DMS 273 (cell line): Measurements from ENCODE around the gene PAX3.

ENCODE experiments used
- DNase-seq: peaks from one replicate; lab custom pipeline; 2025; ENCODE audit not compliant: unreplicated experiment; lab: John Stamatoyannopoulos, UW

Gene PAX3

GRCh38 chr2:222310747-222311318 is 12.0 kb upstream of the PAX3 start:
- no peak for DNase-seq

DNA sequence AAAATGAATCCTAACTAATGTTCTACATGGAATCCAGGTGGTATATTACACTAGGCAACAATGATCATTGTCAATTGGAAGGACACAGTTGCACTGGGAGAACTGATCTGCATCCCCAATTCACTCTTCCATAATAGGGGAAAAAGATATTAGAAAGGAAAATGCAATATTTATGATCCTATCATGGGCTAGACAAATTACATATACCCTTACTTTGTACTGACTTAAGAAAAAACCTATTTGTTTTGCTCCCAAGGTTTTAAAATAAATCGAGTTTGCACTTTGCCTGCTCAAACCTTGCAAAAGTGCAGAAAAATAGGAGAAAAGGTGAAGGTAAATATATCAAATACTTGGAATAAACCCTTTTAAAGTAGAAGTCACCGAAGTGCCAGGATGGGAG is 11.0 kb upstream of the PAX3 start:
- DNase-seq: no peak

DNA sequence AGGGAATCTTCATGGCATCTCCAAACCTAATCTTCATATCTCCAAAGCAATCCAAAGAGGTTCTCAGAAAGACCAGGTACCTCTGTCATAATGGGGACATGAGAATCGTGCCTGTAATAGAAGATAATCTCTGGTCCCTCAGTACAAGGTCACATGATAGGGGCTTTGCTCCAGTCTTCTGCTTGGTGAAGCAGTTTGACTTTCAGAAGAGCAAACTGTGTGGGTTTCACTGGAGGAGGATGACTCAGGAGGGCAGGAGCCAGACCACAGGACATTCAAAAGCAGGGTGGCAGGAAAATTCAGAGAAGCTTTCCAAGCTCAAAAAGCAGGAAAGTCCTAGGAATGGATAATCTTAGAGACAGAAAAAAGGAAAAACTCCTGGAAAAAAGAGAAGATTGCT is 10.6 kb upstream of the PAX3 start:
- no peak for DNase-seq

DNA sequence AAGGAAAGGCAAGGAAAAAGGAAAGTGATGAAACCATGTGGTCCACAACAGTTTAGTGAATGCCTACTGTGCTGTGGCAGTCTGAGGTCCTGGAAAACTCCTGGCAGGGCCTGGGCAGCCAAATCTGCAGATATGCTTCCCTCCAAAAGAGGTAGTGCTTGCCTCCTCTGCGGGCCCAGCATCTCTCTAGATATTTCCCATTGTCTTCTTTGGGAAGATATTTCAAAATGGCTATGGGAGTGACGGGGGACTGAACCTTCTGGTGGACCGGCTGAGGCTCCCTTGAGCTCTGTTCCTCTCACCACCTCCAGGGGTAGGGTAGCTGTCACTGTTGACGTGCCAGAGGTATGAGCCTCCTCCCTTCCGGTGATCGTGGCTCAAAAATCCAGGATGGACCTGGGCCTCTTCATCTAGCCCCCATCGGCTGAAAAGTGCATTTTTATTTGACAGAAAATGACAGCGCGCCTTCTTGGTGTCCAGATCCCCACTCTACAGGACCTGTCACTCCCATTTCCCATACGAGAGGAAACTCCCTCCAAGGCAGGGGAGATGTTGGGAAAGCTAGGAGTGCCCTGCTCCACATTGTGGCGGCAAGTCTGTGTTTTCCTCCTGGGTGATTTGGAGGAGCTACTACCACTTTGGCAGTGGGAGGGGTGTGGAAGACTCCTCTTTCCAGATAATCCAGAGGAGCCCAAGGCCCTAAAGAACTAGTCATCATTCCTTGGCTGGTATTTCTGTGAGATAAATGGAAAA is 9.4 kb upstream of the PAX3 start:
- DNase-seq: no peak

DNA sequence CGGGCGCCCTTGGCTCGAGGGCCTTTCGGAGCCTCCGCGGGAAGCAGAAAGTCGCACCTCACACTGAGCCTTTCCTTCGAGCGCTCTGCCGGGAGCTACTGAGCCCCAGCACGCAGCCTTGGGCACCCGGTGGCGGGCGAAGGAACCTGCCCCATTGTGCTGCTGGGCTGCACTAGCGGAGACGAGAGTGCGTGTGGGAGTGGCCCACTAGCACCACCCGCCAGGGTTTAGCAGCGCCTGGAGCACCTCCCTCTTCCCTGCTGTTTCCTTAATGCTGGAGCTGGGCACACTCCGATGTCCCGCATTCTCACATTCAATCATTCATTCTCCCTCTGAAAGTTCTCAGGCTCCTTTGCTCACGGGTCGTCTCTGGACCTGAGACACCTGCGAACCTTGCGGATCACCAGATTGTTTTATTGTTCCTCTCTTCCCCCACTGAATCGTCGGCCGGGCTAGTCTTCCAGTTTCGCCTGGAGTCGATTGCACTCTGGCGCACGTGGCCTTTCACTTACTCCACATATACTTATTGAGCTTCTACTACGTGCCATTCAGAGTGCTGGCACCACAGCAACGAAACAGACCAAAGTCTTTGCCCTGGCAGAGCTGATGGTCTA is 8.5 kb upstream of the PAX3 start:
- DNase-seq: peak; percentile 8

GRCh38 chr2:222306393-222307142 is 7.8 kb upstream of the PAX3 start:
- DNase-seq: peak; percentile 31

DNA sequence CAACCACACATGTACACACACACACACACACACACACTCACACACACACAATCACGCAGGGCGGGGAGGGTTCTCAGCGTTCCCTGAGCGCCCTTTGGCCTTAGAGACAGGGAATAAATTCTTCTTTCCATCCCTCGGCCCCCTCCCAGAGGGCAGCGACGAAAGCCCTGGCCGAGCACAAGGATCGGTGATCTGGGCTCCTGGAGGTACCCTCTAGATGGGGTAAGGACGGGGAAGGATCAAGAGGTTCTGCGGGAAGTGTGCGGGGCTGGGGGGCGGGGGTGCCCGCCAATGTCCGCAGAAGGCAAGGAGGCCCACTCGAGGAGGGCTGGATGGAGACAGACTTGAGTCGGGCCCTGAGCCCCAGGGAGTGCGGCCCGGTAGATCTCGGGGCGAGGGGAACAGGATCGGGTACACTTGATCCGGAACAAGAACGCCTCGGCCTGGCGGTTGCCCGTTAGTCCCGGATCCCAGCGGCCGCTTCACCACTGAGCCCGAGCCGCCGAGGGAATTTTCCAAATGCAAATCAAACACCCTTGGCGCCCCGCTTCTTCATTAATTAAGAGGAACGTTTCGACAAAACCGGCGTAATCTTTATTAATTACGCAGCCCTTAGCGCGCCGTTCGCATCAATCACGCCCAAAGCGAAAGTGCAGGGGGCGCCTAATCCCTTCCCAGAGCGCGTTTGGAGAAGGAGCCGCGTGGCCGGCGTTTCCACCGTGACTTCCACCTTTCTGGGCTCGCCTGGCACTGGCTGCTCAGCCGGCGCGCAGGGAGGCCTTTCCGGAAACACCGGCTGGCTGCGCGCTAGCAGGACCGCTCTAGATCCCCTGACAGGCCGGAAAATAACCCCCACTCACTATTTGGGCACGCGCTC is 7.0 kb upstream of the PAX3 start:
- peak; percentile 86 for DNase-seq

DNA sequence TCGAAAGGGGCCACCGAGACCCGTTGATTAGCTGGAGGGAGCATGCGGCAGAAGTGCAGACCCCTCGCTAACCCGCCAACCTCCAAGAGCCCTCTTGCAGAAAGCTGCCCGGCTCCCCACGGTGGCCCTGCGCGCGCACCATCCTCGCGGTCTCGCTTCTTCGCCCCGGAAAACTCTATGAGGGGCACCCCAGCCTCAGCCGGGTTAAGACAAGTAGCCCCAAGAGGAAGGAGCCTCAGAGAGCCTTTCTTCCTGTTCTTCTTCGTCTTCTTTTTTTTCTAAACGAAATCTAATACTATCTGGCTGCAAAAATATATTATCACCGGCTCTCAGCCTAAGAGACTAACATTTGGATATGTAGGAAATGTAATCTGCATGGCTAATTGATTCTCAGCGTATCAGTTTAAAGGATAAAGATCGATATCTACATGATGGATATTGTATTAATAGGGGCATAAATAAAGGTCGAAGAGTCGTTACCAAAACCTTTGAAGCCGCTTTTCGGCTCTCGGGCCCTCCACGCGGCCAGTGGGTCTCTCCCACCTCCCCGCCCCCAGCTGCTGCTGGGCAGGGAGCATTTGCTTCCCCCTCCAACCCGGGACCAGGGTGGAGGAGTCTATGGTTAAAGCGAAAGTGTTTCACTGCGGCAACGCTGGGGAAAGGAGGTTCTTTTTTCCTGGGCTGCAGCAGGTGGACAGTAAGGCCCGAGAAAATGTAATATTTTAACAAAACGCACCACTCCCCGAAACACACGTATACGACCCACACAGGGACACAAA is 6.1 kb upstream of the PAX3 start:
- DNase-seq: no peak

GRCh38 chr2:222303828-222304736 is 5.3 kb upstream of the PAX3 start:
- no peak for DNase-seq

DNA sequence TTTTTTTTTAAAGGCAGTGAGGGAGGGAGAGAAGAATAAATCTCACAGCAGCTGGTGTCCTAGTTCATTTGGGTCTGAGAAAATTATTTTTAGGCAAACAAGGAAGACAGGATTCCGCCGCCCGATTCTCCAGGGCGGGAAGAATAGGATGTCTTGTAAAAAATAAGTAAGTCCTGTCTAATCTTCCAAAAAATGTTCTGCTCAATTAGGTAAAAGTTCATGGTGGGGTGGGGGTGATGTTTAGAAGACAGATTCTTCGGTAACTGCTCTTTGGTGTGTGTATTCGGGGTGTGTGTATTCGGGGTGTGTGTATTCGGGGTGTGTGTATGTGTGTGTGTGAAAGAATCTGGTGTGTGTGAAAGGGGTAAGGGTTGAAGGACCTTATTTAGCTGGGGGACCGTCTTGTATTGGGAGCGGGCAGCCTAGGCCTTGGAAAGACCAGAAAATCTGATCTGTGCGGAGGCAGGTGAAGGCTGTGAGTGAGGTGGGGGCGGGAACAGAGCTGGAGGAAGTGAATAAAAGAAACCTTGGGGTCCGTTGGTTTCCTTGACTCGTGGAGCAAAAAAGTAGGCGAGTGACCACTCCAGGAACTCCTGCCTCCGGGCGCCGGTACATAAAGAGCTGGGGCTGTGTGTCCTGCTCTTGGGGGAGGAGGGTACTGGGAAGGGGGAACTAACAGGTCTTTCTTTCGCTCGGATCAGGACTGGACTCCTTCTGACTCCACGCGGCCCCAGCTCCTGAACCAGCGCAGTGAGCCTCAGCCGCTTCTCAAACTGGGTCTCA is 4.4 kb upstream of the PAX3 start:
- no peak for DNase-seq

GRCh38 chr2:222302178-222303018 is 3.6 kb upstream of the PAX3 start:
- no peak for DNase-seq

GRCh38 chr2:222301796-222302118 is 3.0 kb upstream of the PAX3 start:
- no peak for DNase-seq

DNA sequence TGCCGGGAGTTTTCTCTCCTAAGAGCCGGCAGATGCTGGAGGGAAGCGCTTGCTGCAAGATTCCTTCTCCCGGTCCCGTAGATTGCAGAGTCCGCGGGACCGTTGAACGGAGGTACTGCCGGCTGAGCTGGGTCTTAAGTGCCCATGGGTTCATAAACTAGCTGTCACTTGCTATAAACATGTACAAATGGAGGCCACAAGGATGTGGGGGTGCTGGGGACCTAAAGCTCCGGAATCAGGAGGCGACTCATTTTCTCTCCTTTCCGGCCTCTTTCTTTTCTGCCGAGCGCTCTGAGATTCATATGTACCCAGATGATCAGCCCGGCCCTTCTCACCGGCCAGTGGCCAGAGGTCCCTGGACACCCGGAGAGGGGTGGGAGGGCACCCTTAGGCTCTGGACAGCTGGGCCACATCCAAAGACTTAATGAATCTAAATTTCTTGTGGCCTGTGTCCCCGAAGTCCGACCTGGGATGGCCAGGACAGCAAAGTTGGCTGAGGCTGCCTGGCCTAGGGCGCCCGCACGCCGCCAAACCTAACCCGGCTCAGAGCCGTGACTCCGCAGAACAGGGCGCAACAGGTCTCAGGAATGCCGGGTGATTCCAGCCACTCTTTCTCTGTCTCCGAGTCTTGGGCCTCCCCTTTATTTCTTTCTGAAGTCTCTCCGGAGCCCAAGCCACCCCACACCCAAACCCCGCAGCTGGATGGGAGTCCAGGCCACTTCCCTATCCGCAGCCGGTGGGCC is 2.4 kb upstream of the PAX3 start:
- DNase-seq: no peak

DNA sequence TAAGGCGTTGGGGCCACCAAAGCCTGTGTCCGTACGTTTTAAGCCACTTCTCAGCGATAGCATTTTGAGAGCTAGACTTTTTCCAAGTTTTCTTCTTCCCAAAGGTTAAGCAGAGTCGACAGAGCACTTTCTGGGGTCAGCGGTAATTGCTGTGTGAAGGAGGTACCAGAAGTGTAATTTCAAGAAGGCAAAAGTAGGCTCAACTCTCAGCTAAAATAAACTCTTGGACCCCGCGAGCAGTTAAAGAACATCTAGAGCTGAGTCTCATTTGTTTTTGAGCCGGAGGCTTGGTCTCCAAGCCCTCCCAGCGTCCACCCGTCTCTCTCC is 1.9 kb upstream of the PAX3 start:
- DNase-seq: no peak

DNA sequence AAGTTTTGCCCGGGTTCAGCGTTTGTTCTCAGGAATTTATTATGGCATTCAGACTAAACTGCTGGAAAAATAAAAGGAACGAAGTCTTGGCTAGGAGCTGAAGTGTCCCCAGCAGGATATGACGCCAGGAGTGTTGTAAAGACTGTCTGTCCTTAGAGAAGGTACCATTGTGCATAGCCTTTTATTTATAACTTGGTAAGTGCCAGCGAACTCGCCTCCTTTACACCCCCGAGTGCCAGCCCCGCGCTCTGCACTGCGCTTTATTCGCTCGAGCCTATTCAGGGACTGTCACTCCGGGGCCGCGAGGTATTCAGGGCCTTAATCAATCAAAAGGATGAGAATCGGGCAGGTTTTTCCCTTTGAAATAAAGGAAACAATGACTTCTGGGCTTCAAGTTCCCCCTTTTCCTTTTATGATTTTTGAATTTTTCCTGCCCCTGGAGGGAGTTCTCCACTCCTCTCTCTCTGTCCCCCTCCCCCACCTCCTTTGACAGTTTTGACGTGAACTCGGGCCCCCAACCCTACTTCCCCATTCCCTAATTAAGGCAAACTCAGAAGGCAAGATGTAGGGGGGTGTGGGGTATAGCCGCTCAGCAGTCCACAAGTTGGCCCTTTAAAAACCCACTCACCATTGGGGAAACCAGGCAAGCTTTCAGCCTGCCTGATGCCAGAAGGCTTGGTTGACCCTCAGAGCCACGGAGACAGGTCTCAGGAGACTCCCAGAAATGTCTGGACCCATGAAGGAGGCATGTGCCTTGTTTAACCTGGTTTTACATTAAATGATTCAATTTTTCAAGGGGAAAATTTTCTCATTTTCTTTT is 1.3 kb upstream of the PAX3 start:
- DNase-seq: no peak

- DNase-seq: no peak
Measured at GRCh38 chr2:222298001-222298310, 842 bp downstream of the PAX3 start.

DNA sequence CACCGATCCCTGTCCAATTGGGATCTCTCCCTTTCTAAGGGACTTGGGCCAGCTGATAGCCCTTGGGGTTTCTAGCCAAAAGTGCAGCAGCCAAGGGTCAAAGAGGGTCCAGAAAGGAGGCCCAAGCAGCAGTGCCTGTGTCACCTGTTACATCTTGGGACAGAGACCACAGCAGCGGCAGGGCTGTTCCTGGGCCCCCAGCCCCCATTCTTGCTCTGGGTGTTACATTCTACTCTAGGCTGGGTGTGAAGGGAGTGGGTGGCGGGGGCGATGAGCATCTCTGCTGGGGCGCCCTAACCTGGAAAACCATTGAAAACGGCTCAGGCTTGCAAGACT is 1.2 kb downstream of the PAX3 start:
- no peak for DNase-seq
